ENCODE data around the gene MUC20.

DNA sequence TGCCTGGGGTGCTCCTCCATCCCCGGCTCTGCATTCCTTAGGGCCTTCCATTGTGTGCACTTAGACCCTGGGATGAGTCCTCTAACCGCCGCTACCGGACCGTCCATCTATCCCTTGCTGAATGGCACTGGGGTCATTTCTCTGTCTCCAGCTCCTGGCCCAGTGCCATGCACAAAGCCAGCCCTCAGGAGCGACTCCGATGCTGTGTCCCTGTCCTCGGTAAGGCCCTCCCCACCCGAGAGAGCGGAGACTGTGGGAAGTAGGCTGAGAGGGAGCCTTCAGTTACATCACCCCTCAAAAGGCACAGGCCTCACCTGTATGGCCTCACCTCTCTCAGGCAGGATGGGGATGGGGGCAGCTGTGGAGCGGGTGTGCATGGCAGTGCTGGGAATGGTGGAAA, 57.2 kb downstream of the MUC20 start:
- TF ChIP-seq, protein P1, sequence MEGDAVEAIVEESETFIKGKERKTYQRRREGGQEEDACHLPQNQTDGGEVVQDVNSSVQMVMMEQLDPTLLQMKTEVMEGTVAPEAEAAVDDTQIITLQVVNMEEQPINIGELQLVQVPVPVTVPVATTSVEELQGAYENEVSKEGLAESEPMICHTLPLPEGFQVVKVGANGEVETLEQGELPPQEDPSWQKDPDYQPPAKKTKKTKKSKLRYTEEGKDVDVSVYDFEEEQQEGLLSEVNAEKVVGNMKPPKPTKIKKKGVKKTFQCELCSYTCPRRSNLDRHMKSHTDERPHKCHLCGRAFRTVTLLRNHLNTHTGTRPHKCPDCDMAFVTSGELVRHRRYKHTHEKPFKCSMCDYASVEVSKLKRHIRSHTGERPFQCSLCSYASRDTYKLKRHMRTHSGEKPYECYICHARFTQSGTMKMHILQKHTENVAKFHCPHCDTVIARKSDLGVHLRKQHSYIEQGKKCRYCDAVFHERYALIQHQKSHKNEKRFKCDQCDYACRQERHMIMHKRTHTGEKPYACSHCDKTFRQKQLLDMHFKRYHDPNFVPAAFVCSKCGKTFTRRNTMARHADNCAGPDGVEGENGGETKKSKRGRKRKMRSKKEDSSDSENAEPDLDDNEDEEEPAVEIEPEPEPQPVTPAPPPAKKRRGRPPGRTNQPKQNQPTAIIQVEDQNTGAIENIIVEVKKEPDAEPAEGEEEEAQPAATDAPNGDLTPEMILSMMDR (IDR thresholded peaks at IDR 0.05) = no peak
- no peak for TF ChIP-seq POLR2A (IDR thresholded peaks at IDR 0.05)

Data from vagina (tissue), 2 donors.